ENCODE measurements around the gene SLC25A14. TPM values are rescaled to one million over a fixed set of nuclear protein-coding genes. Genes with fewer than 3 reads are reported as not detected.
A peak's percentile ranks its signal among the peaks of the same experiment; 100 is the strongest.
"Not testable (repeated sequence)": the region's sequence is repeated elsewhere in the genome, so short reads cannot be mapped to it uniquely, and the experiment has no call there.

The SLC25A14 gene
- total RNA-seq, 2 donors from 2014 or later: 10.6 to 13.8 TPM

DNA sequence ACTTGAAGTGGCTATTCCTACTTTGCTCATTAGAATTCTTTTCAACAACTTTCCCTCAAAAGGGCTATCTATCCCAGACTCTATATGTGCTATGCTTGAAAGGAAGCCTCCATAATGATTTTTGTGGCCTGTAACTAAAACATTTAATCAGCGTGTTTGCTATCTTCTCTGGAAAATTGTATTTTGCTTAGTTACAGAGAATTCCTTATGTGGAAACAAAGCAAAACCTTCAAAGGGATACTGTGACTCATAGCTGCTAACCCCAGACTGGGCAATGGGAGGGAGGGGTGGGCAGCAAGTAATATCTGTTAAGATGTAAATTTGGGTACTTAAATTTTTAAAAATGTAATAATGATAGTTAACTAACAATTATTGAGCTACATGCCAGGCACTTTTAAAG is 3.7 kb downstream of the SLC25A14 start:
- DNase-seq (ENCODE audit: low spot score) (no peak), ATAC-seq (ENCODE audit: insufficient number of reproducible peaks, low FRiP score, low read depth) (no peak)
- H3K27me3 ChIP-seq (replicated peaks; ENCODE audit: insufficient read depth): no peaks in the 10 kb centered on the region
- H3K4me1 ChIP-seq (ENCODE audit: control insufficient read depth in 1 of 2, low read depth in 2 of 2): peaks cover 3 to 12% of the 10 kb centered on the region in 2 donors
- no peak overlapping the region for H3K4me3 ChIP-seq
- TF ChIP-seq, protein P1, sequence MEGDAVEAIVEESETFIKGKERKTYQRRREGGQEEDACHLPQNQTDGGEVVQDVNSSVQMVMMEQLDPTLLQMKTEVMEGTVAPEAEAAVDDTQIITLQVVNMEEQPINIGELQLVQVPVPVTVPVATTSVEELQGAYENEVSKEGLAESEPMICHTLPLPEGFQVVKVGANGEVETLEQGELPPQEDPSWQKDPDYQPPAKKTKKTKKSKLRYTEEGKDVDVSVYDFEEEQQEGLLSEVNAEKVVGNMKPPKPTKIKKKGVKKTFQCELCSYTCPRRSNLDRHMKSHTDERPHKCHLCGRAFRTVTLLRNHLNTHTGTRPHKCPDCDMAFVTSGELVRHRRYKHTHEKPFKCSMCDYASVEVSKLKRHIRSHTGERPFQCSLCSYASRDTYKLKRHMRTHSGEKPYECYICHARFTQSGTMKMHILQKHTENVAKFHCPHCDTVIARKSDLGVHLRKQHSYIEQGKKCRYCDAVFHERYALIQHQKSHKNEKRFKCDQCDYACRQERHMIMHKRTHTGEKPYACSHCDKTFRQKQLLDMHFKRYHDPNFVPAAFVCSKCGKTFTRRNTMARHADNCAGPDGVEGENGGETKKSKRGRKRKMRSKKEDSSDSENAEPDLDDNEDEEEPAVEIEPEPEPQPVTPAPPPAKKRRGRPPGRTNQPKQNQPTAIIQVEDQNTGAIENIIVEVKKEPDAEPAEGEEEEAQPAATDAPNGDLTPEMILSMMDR (IDR thresholded peaks at IDR 0.05): no peak
- H3K27ac ChIP-seq: no peak overlapping the region
- H3K36me3 ChIP-seq: no peaks in the 10 kb centered on the region
- H3K9me3 ChIP-seq: no peaks in the 10 kb centered on the region

DNA sequence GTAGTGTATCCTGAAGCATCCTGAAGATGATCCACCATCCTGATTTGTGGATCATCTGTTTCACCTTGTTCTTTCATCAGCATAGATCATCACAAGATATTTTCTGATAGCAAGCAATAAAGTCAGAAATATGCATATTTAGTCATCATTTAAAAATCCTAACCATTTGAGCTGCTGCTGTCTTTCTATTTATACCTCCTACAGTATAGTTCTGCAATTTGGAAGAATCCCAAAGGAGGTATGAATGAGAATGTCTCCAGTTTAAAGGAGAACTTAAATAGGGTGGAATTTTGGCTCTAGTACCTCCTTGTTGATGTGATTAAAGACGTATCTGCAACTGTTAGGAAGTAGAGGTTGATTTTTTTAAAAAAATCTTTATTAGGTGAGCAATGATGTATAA is 7.6 kb downstream of the SLC25A14 start:
- DNase-seq (ENCODE audit: low spot score) (no peak), ATAC-seq (ENCODE audit: insufficient number of reproducible peaks, low FRiP score, low read depth) (no peak)
- no peak overlapping the region for H3K4me3 ChIP-seq
- no peaks in the 10 kb centered on the region for H3K9me3 ChIP-seq
- H3K36me3 ChIP-seq: no peaks in the 10 kb centered on the region
- H3K4me1 ChIP-seq (ENCODE audit: control insufficient read depth in 1 of 2, low read depth in 2 of 2): peaks cover 3 to 12% of the 10 kb centered on the region in 2 donors
- H3K27me3 ChIP-seq (replicated peaks; ENCODE audit: insufficient read depth): no peaks in the 10 kb centered on the region
- TF ChIP-seq, protein P1 (IDR thresholded peaks at IDR 0.05): no peak
- H3K27ac ChIP-seq: peak overlapping the region in 1 of 2 donors; percentile 26

DNA sequence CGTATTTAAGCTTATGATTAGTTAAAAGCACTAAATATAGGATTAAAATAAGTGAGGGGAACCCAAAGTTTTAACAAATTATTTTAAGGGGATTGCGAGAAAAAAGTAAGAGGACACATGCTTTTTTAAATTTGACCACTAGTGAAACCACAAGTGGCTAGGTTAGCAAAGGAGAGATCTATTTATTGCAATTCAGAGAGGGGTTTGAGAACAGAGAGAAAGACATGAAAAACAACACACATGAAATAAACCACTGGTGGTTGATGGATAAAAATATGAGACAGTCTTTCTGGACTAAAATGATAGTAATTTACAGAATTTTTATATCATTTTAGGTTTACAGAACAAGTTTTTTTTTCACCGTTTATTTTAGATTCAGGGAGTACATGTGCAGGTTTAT is 11.8 kb downstream of the SLC25A14 start:
- H3K9me3 ChIP-seq: no peaks in the 10 kb centered on the region
- H3K27me3 ChIP-seq (replicated peaks; ENCODE audit: insufficient read depth): no peaks in the 10 kb centered on the region
- peaks cover 3 to 7% of the 10 kb centered on the region in 2 donors for H3K4me1 ChIP-seq (ENCODE audit: control insufficient read depth in 1 of 2, low read depth in 2 of 2)
- ATAC-seq (ENCODE audit: insufficient number of reproducible peaks, low FRiP score, low read depth) (no peak), DNase-seq (ENCODE audit: low spot score) (no peak)
- TF ChIP-seq, protein P1 (IDR thresholded peaks at IDR 0.05): no peak
- H3K36me3 ChIP-seq: no peaks in the 10 kb centered on the region
- H3K27ac ChIP-seq: no peak overlapping the region
- no peak overlapping the region for H3K4me3 ChIP-seq

DNA sequence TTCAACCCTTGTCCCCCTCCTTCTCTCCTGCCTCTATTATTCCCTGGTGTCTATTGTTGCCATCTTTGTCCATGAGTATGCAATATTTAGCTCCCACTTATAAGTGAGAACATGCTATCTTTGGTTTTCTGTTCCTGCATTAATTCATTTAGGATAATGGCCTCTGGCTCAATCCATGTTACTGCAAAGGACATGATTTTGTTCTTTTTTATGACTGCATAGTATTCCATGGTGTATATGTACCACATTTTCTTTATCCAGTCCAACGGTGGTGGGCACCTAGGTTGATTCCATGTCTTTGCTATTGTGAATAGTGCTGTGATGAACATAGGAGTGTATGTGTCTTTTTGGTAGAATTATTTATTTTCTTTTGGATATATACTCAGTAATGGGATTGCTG is 12.3 kb downstream of the SLC25A14 start:
- not testable (repeated sequence) for H3K4me3 ChIP-seq; H3K27ac ChIP-seq; H3K9me3 ChIP-seq; H3K4me1 ChIP-seq (ENCODE audit: control insufficient read depth in 1 of 2, low read depth in 2 of 2); DNase-seq (ENCODE audit: low spot score); ATAC-seq (ENCODE audit: insufficient number of reproducible peaks, low FRiP score, low read depth); H3K27me3 ChIP-seq (replicated peaks; ENCODE audit: insufficient read depth); H3K36me3 ChIP-seq

DNA sequence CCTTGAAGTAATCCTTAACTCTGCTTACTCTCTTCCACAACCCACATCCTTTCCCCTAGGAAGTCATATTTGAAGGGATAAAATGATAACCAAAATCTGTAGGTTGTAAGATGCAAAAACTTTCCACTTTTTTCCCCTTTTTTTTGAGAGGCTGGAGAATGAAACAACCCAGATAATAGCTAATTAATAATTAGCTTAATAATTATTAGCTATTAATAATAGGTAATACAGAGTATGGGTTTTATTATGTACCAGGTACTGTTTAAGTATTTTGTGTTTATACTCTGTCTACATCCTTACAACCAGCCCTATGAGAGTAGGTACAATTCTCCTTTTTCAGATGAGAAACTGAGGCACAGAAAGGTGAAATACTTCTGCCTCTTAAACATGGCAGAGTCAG is 36.4 kb downstream of the SLC25A14 start:
- DNase-seq (ENCODE audit: low spot score) (no peak), ATAC-seq (ENCODE audit: insufficient number of reproducible peaks, low FRiP score, low read depth) (no peak)
- Histone ChIP-seq H3K27me3 (replicated peaks; ENCODE audit: insufficient read depth) (no peaks in the 10 kb centered on the region), H3K4me3 (no peak overlapping the region), H3K27ac (no peak overlapping the region), H3K9me3 (no peaks in the 10 kb centered on the region), H3K4me1 (ENCODE audit: control insufficient read depth in 1 of 2, low read depth in 2 of 2) (no peaks in the 10 kb centered on the region), H3K36me3 (no peaks in the 10 kb centered on the region)
- TF ChIP-seq, protein P1 (IDR thresholded peaks at IDR 0.05): no peak

DNA sequence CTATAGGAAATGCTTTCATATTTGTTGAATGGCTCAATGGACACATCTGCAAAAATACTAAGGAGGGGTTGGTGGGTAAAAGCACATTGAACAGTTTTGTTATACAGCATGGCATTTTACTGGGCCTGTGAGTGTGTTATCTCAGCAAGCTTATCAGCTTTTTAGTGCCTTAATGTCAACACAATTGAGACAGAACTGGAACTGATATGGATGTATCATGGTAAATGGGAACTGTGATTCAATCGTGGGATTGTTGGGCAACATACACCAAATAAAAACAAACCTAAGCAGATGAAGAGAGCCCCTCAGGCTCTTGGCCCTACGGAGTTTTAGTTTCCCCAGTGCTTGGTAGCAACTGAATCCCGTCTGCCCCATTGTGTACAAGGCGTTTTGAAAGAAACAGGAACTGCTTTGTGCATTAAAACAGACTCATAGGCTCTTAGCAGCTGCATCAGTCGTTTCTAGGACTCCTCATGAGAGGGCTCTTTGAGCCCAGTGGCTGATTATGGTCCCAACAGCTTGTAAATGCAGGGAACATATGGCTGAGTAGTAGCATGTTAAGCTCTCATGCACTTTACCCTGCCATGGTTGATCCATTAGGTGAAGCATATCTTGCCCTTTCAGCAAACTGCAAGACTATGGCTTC is 38.4 kb downstream of the SLC25A14 start:
- Histone ChIP-seq H3K27ac (no peak overlapping the region), H3K27me3 (replicated peaks; ENCODE audit: insufficient read depth) (no peaks in the 10 kb centered on the region), H3K36me3 (no peaks in the 10 kb centered on the region), H3K4me1 (ENCODE audit: control insufficient read depth in 1 of 2, low read depth in 2 of 2) (no peaks in the 10 kb centered on the region), H3K4me3 (no peak overlapping the region), H3K9me3 (no peaks in the 10 kb centered on the region)
- TF ChIP-seq, protein P1 (IDR thresholded peaks at IDR 0.05): no peak
- DNase-seq (ENCODE audit: low spot score) (no peak), ATAC-seq (ENCODE audit: insufficient number of reproducible peaks, low FRiP score, low read depth) (no peak)
